HG02840 (cell line): Measurements from ENCODE around the gene PUSL1.

Source experiments
- ATAC-seq: cut with Tn5 transposase; IDR thresholded peaks from one replicate; pipeline ENCODE4 v1.9.1; 2021; ENCODE audit warnings: mild to moderate bottlenecking, moderate library complexity, moderate number of reproducible peaks; ENCODE audit not compliant: unreplicated experiment, low FRiP score

PUSL1 gene

GRCh38 chr1:1293263-1294249 is 14.8 kb upstream of the PUSL1 start:
- ATAC-seq, result no peak

GRCh38 chr1:1294250-1294890 is 14.0 kb upstream of the PUSL1 start:
- no peak for ATAC-seq

DNA sequence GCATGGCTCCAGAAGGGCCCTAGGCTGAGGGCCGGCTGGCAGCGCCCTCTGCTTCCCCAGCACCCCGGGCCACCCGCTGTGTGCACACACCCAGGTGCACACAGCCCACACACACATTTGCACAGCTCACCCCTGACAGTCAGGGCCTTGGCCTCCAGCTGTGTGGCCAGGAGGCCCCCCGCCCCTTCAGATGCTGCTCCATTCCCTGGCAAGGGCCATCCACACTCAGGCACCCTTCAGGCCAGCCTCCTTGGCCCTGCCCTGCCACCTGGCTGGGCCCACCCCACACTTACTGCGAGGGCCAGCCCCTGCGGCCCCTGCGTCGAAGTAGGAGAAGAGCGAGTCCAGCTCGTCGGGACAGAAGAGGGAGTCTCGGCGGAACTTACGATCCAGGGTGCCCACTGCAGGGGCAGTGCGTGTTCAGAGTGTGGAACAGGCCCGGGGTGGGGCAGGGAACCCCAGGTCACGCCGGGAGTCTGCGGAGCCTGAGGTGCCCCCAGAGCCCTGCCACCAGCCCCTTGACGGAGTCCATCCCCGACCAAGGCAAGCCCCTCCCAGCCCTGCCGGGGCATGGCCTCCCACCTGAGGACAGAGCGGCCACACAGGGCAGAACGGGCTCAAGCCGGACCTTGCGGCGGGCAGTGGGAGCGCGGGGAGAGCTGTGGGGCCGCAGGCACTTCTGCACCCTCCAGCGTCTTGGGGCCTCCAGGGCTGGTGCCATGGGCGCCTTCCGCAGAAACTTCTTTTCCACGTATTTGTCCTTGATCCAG is 13.1 kb upstream of the PUSL1 start:
- ATAC-seq, result no peak

DNA sequence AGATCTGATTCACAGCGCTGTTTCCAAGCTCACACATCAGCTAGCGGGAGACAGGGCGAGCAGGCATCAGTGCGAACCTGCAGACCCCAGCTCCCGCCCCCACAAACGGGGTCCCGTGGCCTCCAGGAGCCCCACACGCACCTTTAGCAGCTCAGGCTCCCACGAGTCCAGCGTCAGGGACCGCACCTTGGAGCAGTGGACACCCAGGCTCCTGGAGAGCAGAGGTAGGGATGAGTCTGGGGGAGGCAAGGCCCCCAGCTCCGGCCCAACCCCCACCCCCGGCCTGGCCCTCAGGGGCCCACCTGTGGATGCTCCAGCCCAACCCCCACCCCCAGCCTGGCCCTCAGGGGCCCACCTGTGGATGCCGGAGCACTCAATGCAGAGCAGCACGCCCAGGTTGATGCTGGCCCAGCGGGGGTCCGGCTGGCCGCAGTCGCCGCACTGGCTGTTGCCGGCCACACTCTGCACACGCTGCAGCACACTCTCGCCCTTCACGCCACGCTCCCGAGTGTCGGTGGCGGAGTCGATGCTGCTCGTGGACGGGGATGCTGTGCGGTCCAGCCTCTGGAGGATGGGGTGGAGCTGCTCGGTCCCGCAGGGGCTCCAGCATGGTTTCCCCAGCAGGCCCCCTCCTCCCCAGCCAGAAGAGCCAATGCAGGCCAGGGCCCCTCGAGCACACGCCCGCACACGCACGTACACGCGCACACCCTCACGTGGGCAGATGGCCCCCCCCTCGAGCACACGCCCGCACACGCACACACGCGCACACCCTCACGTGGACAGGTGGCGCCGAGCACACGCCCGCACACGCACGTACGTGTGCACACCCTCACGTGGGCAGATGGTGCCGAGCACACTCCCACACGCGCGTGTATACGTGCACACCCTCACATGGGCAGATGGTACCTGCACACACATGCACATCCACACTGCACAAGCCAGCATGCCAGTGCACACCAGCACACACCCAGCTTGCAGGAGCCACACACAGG is 12.0 kb upstream of the PUSL1 start:
- ATAC-seq, result no peak

DNA sequence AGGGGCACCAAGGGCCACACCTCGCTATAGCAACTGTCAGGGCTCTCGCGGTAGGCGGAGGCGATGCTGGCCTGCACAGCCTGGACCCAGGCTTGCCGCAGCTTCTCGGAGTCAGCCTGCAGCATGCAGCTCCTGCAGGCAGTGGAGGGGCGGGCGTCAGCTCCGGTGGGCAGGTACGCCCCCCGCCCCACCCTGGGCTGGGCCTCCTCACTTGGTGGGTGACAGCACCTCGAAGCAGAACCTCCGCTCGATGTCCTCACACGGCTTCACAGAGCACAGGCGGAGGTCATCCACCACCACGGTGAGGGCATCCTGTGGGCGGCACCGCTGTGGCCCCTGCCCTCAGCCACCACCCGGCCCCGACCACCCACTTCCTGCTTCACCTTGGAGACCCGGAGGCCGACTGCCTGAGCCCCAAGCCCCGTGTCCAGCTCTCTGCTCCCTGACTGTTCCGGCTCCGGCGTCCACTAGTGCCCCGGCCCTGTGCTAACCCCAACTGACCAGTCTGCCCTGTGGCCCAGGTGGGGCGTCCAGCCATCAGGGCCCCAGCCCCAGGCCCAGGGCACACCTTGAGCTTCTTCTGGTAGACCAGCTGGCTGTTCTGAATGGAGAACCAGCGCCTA is 10.5 kb upstream of the PUSL1 start:
- no peak for ATAC-seq

- ATAC-seq, result no peak
These were observed 9.3 kb upstream of the PUSL1 start for GRCh38 chr1:1298861-1299685.

DNA sequence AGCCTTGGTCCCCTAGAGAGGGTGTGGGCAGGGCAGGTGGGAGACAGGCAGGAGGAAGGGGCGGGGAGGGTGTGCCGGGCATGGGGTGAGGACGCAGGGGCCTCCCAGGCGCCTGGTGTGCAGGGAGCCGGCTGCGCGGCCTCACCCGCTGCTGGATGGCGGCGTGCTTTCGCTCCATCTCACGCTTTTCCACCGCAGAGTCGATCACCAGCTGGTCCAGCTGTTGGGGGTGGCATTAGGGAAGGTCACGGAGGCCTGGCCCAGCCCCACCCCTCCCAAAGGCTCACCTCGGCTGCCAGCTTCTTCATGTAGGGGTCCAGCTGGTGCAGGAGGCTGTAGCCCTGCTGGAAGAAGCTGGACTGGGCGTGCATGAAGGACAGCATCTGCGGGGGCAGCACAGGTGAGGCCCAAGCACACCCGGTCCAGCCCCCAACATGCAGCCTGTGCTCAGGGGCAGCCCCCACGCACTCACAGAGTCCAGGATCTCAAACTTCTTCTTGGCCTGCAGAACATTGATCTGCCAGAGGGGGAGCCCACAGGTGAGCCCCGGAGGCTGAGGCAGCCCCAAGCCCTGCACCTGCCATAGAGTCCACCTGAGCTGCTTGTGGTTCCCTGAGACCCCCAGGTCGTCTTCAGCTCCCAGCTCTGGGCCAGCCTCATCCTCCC is 8.6 kb upstream of the PUSL1 start:
- no peak for ATAC-seq

GRCh38 chr1:1300352-1300739 is 8.1 kb upstream of the PUSL1 start:
- no peak for ATAC-seq

GRCh38 chr1:1302006-1302430 is 6.4 kb upstream of the PUSL1 start:
- ATAC-seq, result no peak

GRCh38 chr1:1302951-1303509 is 5.4 kb upstream of the PUSL1 start:
- ATAC-seq, result no peak

- ATAC-seq, result no peak
These were observed 4.7 kb upstream of the PUSL1 start for GRCh38 chr1:1303736-1304135.

DNA sequence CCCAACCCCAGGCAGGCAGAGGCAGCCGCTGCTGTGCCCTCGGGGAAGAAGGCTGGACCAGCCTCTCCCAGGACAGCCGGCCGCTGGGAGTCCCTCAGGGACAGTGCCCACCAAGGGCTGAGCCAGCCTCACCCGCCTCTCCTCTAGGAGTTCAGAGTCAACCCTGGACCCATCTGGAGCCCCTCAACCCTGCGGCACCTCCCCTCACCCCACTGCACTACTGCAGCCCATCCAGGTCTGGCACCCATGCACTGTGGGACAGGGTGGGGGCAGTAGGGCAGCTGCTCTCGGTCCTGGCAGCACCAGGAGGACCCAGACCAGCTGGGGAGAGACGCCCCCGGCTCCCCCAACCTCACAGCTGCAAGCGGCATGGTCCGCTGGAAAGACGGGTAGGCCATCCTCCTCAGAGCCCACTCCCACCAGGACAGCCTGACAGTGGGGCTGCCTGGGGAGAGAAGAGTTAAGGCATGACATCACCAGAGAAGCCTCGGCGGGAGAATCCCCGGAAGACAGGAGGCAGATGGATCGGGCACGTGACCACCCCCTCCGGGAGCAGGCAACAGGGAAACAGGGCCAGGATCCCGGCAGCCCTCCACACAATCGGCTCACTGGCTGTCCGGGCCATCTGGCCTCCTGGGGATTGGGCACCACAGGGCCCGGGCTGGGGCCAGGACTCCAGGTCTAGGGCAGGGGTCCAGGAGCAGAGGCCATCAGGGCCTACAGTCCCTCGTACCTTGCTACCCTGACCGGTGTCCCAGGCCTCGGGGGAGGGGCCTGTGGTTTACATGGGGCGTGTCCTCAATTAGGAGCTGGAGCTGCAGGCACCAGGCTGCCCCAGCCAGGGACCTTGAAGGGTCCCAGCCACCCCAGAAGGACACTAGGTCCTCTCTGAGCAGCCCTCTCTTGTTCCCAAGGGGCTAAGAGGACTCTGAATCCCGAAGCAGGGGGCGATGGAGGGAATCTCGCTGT is 3.8 kb upstream of the PUSL1 start:
- no peak for ATAC-seq

GRCh38 chr1:1305300-1306069 is 2.9 kb upstream of the PUSL1 start:
- ATAC-seq, result no peak

DNA sequence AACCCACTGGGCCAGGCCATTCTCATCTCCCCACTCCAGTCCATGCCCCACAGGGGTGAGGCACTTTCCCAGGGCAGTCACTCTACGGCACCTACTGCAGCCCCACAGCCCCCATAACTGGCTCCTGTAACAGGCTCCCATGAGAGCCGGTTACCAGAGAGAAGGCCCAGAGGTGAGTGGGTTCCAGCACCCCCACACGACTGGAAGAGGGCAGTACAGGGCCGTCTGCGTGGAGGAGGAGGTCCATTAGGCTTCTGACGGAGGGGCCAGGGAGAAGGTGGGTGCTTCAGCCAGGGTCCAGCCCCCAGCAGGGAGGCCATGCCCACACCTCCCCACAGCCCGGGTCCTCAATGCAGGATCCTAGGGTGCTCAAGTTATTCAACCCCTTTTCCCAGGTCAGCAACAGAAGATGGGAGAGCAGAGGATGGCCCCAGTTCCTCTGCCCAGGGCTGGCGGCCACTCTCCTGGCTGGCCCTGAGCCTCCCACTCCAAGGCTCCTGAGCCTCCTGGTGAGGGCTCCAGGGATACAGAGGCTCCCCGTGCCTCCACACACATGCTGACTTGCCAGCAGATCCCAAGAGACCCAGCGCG is 2.2 kb upstream of the PUSL1 start:
- no peak for ATAC-seq

DNA sequence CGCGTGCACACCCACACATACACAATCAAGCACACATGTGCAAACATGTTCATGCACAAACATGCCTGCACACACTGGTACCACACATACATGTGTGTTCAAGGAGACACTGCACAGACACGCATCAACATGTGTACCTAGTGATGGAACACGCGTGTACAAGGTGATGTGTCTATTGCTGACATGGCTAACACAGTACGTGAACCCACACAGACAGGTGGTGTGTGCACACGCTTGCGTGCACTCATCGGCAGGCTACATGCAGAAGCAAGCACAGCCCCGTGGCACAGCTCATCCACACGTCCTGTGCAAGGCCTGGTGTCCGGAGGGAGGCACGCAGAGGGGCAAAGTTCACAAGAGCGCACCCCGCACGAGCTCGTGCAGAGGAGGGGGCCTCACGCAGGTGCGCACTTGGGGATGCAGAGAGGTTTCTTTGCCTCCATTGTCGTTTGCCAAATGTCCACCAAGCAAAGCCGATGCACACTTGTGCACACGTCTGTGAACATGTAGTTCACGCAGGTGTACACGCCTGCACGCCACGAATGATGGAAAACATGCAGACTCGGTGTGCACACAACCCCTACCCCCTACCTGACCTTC is 1.6 kb upstream of the PUSL1 start:
- ATAC-seq, result no peak
